ENCODE data around the gene PAPPA.
A peak's percentile ranks its signal among the peaks of the same experiment; 100 is the strongest.

Gene PAPPA

DNA sequence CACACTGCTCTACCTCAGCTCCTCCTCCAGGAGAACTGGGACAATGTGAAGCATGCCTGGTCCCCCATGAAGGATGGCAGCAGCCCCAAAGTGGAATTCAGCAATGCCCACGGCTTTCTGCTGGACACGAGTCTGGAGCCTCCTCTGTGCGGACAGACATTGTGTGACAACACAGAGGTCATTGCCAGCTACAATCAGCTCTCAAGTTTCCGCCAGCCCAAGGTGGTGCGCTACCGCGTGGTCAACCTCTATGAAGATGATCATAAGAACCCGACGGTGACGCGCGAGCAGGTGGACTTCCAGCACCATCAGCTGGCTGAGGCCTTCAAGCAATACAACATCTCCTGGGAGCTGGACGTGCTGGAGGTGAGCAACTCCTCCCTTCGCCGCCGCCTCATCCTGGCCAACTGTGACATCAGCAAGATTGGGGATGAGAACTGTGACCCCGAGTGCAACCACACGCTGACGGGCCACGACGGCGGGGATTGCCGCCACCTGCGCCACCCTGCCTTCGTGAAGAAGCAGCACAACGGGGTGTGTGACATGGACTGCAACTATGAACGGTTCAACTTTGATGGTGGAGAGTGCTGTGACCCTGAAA lies 34.1 kb downstream of the PAPPA start:
- no peak for DNase-seq

DNA sequence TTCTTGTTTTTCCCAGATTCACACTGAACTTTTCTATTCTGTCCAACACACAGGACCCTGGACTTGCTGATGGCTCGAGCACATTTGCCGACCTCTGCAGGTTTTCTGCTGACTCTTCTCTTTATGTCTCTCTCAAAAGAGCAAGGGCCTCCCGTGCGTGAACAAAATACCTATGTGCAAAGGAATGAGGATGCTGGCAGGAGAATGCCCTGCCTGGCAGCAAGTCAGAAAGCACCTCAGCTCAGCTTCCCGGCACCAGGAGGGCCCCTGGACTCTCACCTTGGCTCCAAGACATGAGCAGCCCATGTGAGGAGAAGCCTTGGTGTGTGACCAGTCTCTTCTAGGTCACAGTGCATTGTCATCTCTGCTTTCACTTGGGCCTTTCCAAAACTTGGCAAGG lies 36.1 kb downstream of the PAPPA start:
- DNase-seq: no peak

DNA sequence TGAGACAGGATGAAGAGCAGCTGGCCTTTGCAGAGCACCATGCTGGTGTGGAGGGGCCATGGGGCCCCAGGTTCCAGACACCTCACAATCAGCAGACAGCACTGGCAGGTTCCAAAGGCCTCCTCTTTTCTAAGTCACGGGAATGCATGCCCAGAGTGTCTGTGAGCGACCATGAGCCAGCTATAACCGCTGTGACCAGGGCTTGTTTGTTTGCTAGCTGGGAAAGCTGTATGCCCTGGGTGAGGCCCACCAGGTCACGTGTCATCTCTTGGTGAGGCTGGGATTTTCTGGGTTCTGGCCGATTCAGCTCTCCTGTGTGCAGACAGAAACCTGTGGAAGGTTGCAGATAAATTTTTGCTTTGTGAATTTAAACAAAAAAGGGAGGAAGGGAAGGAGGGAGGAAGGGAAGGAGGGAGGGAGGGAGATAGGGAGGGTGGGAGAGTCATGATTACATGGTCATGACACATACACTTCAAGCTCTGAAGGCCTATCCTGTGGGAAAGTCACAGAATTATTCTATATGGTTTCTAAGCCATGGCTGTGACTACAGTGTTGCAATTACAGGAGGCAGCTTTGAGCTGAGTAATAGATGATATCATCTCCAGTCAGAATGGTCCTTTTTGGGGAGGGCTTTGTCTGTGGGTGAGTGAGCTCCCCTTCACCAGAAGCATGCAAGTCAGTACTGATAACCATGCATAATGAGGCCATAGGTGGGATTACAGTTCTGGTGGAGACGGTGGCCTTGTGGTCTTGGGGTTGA lies 37.2 kb downstream of the PAPPA start:
- no peak for DNase-seq

- DNase-seq: peak; percentile 27
Measured at GRCh38 chr9:116191576-116192415, 38.2 kb downstream of the PAPPA start.

DNA sequence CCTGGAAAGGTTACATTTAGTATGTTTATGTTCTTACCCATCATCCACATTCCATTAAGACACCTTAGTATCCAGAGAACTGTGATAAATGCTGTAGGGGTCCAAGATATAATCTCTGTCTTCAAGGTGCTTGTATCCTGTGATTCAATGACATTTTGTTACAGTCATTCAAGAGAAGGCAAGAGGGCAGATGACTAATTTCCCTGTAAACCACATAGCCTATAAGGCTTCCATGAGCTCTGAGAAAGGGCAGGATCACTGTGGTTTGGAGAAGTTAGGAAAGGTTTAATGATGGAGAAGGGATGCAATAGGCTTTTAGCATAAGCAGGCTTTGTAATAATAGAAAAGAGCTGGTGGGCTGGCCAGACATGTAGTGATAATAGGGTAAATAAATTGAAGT lies 40.0 kb downstream of the PAPPA start:
- DNase-seq: no peak

DNA sequence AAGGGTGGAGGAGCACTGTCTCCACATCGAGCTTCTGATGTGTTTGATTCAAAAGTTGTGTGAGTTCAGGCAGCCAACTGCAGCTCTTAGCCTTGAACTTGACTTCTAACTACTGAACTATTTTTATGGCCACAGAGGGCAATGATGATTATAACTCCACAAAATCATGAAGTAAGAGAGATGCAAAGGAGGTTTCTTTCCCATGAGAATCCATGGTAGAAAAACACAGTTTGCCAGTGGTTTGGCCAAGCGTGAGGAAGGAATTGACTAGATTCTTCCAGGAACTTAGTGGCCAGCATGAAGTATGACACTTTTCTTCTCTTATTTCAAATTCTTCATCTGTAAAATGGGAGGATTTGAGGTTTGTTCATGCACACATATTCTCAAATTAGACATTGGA lies 43.2 kb downstream of the PAPPA start:
- no peak for DNase-seq

GRCh38 chr9:116198344-116198743 lies 44.8 kb downstream of the PAPPA start:
- DNase-seq: no peak

DNA sequence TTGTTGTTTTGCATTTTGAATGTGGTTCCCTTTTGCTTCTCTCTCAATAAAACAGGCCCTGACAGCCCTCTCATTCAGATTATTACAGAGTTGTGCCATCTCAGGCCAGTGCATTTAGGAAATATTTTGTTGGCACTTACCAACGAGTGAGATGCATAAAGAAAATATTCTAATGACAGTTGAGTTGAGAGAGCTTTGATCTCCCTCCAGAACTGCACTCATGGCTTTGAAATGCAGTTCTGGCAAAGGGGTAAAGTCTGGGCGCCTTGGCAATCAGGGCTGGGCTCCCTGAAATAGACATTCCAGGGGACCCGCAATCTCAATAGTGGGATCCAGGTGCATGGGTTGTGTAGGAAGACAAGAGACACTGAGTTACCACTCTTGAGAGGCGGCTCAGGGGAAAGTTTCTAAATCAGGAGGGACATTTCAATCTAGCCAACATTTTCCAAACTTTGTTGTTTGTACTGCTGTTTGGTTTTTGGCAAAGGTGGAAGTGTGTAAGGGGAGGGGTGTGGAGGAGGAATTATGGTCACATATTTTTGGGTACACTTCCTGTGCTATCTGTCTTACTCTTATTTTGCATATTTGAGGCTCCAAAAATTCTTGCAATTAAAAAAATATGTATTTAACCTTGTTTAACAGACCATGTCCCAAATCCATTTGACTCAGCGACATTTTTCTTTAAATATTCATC lies 48.8 kb downstream of the PAPPA start:
- DNase-seq: no peak

- no peak for DNase-seq
Measured at GRCh38 chr9:116204252-116204882, 50.8 kb downstream of the PAPPA start.

- no peak for DNase-seq
Measured at GRCh38 chr9:116207371-116208111, 54.0 kb downstream of the PAPPA start.

GRCh38 chr9:116208417-116209232 lies 55.0 kb downstream of the PAPPA start:
- no peak for DNase-seq

DNA sequence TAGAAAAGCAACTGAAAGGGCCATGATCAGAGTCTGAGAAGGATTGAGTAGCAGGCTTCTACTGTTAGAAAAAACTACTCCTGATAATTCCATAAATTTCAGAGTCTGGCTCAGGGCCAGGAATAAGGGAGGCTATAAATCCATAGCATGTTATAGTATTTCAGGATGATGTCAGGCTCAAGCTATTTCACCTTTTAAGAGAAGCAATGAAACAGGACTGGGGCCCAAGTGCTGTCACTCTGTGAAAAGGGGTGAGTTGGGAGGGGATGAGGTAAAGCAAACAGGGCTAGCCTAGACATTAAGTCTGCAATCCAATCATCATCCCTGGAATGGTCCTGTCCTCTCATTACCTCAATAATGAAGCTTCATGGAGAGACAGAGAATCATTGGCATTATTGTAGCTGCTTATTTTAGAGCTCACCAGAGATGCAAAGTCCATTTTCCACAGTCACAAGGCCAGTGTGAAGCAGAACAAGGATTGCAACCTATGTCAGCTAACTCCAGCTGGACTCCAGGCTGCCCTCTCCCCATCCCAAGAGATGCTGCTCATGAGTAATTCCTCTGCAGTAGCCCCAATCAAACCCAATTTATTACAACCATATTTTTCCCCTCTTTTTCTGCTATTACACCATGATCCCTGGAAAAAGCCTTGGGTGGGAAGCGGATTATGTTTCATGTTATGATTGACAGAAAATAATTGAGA lies 56.0 kb downstream of the PAPPA start:
- no peak for DNase-seq

DNA sequence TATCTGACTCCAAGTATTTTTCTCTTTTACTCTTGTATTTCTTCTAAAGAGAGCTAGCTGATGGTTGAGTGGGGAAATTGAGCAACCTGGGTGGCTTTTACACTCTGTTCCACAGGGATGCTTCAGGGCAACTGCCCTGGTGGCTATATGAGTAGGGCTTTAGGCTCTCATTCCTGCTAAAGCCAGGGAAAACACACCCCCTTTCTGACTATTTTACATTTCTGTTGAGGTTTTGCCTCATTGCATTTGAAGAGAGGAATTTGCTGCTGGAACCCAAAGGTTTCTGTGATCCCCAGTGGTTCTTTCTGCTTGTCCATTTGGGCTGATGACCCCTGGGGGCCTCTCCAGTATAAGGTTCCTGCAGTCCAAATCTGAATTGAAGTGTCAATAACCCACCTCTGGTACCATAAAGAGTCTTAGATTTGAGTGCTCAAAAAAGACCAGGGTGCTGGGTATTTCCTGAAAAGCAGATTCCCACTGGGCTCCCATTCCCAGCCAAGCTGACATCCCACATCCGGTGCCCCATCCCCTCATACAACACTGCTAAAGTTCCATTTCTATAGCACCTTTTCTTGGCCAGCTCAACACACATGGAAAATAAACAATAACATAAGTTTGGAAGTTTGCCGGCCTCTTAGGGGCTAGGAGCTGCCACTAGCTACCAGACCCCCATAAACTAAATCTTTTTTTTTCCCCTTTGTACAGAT lies 59.5 kb downstream of the PAPPA start:
- no peak for DNase-seq

GRCh38 chr9:116213693-116214047 lies 60.1 kb downstream of the PAPPA start:
- no peak for DNase-seq

- no peak for DNase-seq
Measured at GRCh38 chr9:116218399-116218798, 64.8 kb downstream of the PAPPA start.

DNA sequence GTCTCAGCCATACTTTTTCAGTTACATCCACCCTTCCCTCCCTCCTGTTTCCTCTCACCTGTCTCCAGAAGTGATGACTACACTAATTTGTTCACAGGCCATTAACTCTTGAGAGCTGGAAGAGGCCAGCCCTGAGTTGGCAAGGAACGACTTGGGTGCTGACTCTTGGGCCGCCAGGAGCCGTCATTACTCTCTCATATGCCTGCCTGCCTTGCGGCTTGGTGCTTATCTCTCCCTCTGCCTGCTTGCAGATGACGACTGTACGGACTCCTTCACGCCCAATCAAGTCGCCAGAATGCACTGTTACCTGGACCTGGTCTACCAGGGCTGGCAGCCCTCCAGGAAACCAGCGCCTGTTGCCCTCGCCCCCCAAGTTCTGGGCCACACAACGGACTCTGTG lies 66.1 kb downstream of the PAPPA start:
- no peak for DNase-seq

- DNase-seq: no peak
Measured at GRCh38 chr9:116223926-116224325, 70.3 kb downstream of the PAPPA start.

DNA sequence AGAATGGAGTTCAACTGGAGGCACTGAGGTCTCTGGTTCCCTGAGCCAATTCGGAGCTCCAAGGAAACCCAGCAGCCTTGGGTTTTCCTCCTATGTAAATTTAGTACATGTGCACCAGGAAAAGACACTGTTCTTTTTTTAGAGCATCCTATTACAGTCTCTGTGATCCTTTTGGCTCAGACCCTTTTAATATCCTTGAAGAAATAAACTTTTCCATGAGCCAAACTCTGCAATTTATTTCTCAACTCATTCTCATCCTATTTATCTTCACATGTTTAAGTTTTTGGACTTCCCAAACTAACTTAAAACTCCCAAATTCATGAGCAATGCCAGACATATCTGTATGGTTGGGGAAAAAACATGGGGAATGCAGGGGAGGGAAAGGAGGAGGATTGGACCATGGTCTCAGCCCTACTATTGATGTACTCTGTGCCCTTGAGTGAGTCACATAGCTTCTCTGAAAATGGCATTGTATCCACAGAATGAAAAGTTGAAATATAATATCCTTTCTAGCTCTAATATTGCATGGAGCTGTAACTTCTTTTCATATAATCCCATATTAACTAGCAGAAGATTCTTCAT lies 76.6 kb downstream of the PAPPA start:
- no peak for DNase-seq

DNA sequence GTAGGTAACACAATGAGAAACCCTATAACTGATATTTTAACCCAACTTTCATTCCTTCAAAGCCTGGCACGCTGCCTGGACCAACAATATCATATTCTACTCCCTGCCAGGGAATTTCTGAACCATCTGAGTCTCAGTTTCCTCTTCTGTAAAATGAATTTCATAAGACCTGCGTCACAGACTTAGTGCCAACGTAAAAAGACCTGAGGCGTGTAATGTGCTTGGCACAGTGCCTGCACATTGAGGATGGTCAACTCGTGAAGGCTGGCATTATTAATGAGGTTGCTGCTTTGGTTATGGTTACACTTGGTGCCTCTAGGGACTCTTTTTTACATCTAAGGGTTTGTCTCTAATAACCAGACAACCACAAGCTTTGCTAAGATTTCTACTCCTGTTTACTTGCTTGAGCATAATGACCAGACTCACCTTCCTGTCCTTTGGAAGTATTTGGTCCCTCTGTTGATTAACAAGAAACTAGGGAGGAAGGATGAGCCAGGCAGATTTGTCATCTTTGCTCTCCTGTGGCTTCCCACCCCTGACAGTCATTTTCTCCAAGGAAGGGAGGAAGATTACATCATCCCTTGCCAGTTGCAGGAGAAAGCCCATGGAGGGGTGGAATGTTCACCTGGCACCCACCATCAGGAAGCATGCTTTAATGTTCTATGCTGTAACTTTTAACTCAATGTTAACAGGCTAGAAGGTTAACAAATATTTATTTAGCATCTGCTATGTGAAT lies 79.0 kb downstream of the PAPPA start:
- no peak for DNase-seq
